ENCODE data around the gene TMEM97.

TMEM97 gene

GRCh38 chr17:28363776-28364650, 45.0 kb downstream of the TMEM97 start:
- no peak overlapping the region for H3K4me3 ChIP-seq (ENCODE audit: low read depth, low read length)

DNA sequence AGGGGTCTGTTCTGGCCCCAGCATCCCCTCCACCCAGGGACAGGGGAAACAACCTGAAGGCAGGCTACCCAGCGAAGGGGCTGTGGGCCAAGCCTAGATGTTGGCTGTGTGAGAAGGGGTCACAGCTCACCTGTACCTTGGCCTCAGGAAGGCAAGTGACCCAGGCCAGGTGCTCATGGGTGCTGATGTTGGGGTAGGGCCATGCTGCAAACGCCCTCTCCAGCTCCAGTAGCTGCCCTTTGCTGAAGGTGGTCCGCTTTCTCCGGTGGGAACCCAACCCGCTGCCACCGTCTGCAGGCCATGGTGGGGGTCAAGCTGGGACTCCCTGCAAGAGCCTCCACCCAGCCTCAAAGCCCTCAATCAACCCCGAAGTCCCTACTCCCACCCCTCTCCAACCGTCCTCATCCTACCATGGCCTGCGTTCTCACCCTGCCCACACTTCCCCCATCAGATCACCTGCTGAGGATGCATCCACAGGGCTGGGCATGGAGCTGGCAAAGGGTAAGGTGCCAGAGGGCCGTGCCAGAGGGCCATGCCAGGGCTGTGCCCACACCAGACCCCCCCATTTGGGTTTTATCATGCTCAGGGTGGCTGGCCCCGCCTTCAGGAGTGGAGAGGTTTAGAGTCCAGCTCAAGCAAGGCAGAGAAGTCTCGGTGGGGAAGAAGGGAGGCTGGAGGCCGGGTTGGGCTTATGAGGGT, 45.8 kb downstream of the TMEM97 start, which contains the start of gene SEBOX:
Gene SEBOX (minus strand): TSS at position 535 of the 699 bp plus-strand sequence. CDS start 48 bp downstream, at position 487.
- H3K4me3 ChIP-seq (ENCODE audit: low read depth, low read length), result no peak within 1 kb of the TSS

DNA sequence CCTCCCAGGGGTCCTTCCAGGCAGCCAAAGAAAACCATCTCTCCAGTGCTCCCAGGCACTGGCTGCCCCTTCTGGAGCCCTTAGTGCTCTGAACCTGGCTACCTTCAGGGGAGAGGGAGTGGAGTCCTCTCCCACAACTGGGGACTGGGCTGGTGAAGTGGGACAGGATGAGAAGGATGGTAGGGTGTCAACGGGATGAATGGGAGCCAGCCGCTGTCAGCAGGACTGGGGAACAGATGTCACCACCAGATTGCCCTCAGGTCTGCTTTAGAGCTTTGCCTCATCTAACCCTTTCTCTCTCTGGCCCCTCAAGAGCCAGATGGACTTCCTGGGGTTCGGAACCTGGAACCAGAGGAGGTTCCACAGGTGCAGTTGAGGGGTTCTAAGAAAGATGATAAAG, 46.5 kb downstream of the TMEM97 start:
- no peak overlapping the region for H3K4me3 ChIP-seq (ENCODE audit: low read depth, low read length)

GRCh38 chr17:28366605-28367004, 47.6 kb downstream of the TMEM97 start:
- no peak overlapping the region for H3K4me3 ChIP-seq (ENCODE audit: low read depth, low read length)

DNA sequence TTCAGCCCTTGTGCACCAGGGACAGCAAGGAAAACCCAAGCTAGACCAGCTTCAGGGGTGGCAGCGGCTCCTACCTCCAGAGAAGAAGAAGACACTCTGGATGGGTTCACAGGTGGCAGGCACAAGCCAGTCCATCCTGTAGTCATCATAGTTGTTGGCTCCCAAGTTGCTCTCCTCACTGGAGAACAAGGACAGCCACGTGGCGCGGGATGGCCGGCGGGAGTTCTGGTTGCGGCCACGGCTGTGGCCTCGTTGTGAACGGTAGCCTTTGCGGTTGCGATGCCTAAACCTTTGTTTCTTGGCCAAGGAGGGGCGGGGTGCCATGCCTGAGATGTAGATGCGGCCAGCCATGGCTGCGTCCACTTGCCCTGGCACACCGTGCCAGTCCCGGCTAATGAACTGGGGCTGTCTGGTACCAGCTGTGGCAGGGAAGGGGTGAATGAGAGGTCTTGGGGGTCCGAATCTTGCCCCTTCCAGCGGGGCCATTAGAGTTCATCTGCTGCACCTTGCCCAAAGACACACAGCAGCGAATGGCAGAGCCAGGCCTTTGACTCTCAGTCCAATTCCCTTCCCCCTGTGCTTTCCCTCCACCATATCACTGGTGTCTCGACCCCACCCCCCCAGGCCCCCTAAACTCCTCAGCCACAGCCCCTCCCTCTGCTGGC, 48.8 kb downstream of the TMEM97 start:
- no peak overlapping the region for H3K4me3 ChIP-seq (ENCODE audit: low read depth, low read length)

- H3K4me3 ChIP-seq (ENCODE audit: low read depth, low read length), result no peak overlapping the region
Observed at GRCh38 chr17:28368306-28368831, 49.4 kb downstream of the TMEM97 start.

- H3K4me3 ChIP-seq (ENCODE audit: low read depth, low read length), result no peak overlapping the region
Observed at GRCh38 chr17:28368915-28369683, 50.1 kb downstream of the TMEM97 start.

GRCh38 chr17:28369684-28370034, 50.7 kb downstream of the TMEM97 start:
- no peak overlapping the region for H3K4me3 ChIP-seq (ENCODE audit: low read depth, low read length)

- H3K4me3 ChIP-seq (ENCODE audit: low read depth, low read length), result no peak within 1 kb of the TSS
Observed at GRCh38 chr17:28370035-28370743, 51.2 kb downstream of the TMEM97 start, which contains the start of gene VTN. Gene VTN, minus strand, starts transcription at chr17:28370307. Its CDS starts 104 bp downstream, at chr17:28370203.

DNA sequence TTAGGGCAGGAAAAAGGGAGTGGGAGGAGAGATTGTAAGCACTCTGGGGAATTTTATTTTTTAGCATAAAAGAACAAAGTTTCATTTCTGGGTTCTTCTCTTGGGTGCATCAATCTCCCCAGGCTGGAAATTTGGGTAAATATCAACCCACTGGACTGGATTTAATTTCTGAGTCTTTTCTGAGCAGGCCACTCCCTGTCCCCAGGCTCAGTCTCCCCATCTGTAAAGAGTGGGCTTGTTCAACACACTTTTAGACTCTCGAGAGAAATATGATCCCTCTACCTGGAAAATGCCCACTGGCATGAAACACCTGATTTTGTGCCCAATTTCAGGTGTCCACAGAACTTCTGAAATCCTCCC, 51.7 kb downstream of the TMEM97 start:
- no peak overlapping the region for H3K4me3 ChIP-seq (ENCODE audit: low read depth, low read length)

DNA sequence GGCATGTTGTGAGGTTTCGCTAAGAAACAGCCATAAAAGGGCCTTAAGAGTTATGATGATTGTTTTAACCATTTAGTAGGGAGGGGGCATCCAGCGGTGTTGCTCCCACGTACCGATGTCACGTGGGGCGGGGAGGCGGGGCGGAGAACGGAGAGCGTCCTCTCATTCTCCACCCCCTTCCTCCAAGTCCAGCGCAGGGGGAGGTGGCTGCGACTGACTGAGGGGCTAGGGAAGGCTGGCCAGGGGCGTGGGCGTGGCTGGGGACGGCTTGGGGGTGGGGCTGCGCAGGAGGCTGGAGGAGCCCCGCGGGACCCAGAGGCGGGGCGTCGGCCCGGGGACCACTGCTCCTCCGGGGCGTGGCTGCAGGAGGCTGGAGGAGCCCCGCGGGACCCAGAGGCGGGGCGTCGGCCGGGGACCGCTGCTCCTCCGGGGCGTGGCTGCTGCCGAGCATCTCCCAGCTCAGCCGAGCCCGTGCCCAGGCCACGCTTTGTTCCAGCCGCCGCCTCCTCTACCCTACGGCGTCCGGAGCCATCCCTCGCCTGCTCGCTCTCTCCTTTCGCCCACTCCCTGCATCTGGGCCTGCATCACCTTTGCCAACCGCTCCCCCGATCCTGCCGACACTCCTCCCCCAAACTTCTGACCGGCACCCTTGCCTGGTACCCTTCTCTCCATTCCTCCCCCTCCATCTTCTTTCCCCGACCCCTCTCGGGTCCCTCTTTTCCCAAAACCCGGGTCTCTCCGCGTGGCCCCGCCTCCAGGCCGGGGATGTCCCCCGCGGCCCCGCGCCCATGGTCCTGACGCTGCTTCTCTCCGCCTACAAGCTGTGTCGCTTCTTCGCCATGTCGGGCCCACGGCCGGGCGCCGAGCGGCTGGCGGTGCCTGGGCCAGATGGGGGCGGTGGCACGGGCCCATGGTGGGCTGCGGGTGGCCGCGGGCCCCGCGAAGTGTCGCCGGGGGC, 52.5 kb downstream of the TMEM97 start, which contains the start of gene SARM1:
Gene SARM1 (plus strand): TSS at position 450 of the 958 bp plus-strand sequence. CDS start 339 bp downstream, at position 789.
- H3K4me3 ChIP-seq (ENCODE audit: low read depth, low read length), result peak within 1 kb of the TSS; percentile 57

DNA sequence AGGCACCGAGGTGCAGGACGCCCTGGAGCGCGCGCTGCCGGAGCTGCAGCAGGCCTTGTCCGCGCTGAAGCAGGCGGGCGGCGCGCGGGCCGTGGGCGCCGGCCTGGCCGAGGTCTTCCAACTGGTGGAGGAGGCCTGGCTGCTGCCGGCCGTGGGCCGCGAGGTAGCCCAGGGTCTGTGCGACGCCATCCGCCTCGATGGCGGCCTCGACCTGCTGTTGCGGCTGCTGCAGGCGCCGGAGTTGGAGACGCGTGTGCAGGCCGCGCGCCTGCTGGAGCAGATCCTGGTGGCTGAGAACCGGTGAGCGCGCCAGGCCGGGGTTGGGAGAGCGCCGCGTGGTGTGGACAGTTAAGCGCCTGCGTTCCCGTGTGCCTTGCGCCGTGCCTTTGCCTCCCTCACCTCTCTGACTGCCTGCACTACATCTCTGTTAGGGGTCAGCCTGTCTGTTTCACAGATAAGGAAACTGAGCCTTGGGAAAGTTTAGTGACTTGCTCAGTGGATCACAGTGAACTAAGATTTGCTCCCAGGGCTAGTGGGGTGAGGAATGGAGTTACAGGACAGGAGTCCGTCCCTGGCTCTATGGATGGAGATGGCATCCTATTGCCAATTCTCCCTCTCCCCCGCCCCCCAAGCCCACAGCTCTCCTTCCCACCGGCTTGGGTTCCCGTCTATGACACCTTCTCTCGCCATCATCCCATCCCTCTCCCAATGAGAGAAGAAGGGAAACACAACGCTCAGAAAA, 53.4 kb downstream of the TMEM97 start:
- H3K4me3 ChIP-seq (ENCODE audit: low read depth, low read length), result peak overlapping the region; percentile 57

- H3K4me3 ChIP-seq (ENCODE audit: low read depth, low read length), result no peak overlapping the region
Observed at GRCh38 chr17:28372945-28373274, 53.9 kb downstream of the TMEM97 start.

Data from iPS-11a (cell line).